CD8-positive, alpha-beta memory T cell (primary cell): ENCODE results near the gene CALM1. TPM values are rescaled to one million over a fixed set of nuclear protein-coding genes. Genes with fewer than 3 reads are reported as not detected.

Experiments used
- CTCF ChIA-PET: fragments of 350-600 bp; sonication (Branson Sonifier 250); formaldehyde crosslinking; loops from one replicate; lab custom pipeline; 2021; ENCODE audit warnings: antibody characterized with exemption; lab: Charles Lee
- POLR2A ChIA-PET: fragments of 350-600 bp; sonication (Branson Sonifier 250); formaldehyde crosslinking; loops from one replicate; lab custom pipeline; 2021; ENCODE audit warnings: antibody characterized with exemption; lab: Charles Lee
- DNase-seq, 5 donors: peaks; one replicate each; pipeline versions ENCODE4 v3.0.0 to v3.0.0-alpha.2; 2020 to 2022; ENCODE audit warnings: mixed read lengths in 1 of 5
- H3K27ac ChIP-seq: one replicate; pipeline ENCODE4 v1.7.0; 2013; ENCODE audit warnings: low read depth, mild to moderate bottlenecking, low read length, moderate library complexity
- H3K27me3 ChIP-seq: 2 replicates; pipeline ENCODE4 v1.7.0; 2013; ENCODE audit warnings: low read length, mild to moderate bottlenecking; ENCODE audit not compliant: insufficient read depth, poor library complexity, severe bottlenecking
- H3K36me3 ChIP-seq: 2 replicates; pipeline ENCODE4 v1.7.0; 2013; ENCODE audit warnings: mild to moderate bottlenecking, low read length, moderate library complexity; ENCODE audit not compliant: insufficient read depth
- H3K4me1 ChIP-seq: 2 replicates; pipeline ENCODE4 v1.7.0; 2013; ENCODE audit warnings: mild to moderate bottlenecking, low read length, moderate library complexity; ENCODE audit not compliant: insufficient read depth
- H3K4me3 ChIP-seq: 2 replicates; pipeline ENCODE4 v1.7.0; 2013; ENCODE audit warnings: mild to moderate bottlenecking, low read length
- H3K9me3 ChIP-seq: 2 replicates; pipeline ENCODE4 v1.7.0; 2013; ENCODE audit warnings: mild to moderate bottlenecking, low read length
- H3K27ac Mint-ChIP-seq, 8 donors: one replicate each; pipeline ENCODE4 v1.8.0; 2020 to 2021; ENCODE audit warnings: mixed read lengths in 8 of 8, mild to moderate bottlenecking in 6 of 8, inconsistent platforms in 3 of 8, moderate library complexity in 3 of 8
- H3K27me3 Mint-ChIP-seq, 2 donors: one replicate each; pipeline ENCODE4 v1.8.0; 2020 to 2021; ENCODE audit warnings: mixed read lengths in 2 of 2, mild to moderate bottlenecking in 1 of 2, moderate library complexity in 1 of 2
- H3K36me3 Mint-ChIP-seq, 3 donors: one replicate each; pipeline ENCODE4 v1.8.0; 2020 to 2021; ENCODE audit warnings: mixed read lengths in 3 of 3, inconsistent platforms in 1 of 3, mild to moderate bottlenecking in 1 of 3
- H3K4me1 Mint-ChIP-seq, 3 donors: one replicate each; pipeline ENCODE4 v1.8.0; 2020 to 2021; ENCODE audit warnings: mixed read lengths in 3 of 3, inconsistent platforms in 1 of 3, mild to moderate bottlenecking in 1 of 3
- H3K4me3 Mint-ChIP-seq, 7 donors: one replicate each; pipeline ENCODE4 v1.8.0; 2020 to 2021; ENCODE audit warnings: mixed read lengths in 7 of 7, mild to moderate bottlenecking in 6 of 7, moderate library complexity in 4 of 7, inconsistent platforms in 2 of 7
- H3K9me3 Mint-ChIP-seq, 5 donors: one replicate each; pipeline ENCODE4 v1.8.0; 2020 to 2022; ENCODE audit warnings: mixed read lengths in 5 of 5, mild to moderate bottlenecking in 3 of 5, moderate library complexity in 2 of 5, inconsistent platforms in 1 of 5
- polyA plus RNA-seq: library from polyadenylated mRNA; unstranded; fragments of 300-500 nt; fragmentation: Illumina TruSeq; gene quantifications from one replicate; pipeline ENCODE4 v1.2.3, GENCODE V29; 2021
- total RNA-seq, 2 experiments: library from RNA; stranded (reverse); gene quantifications; one replicate each; pipeline ENCODE4 v1.2.3, GENCODE V29; 2021

The CALM1 gene
- total and polyA plus RNA-seq, 3 experiments from 2014 or later = 575 to 3,107 (median 587) TPM

DNA sequence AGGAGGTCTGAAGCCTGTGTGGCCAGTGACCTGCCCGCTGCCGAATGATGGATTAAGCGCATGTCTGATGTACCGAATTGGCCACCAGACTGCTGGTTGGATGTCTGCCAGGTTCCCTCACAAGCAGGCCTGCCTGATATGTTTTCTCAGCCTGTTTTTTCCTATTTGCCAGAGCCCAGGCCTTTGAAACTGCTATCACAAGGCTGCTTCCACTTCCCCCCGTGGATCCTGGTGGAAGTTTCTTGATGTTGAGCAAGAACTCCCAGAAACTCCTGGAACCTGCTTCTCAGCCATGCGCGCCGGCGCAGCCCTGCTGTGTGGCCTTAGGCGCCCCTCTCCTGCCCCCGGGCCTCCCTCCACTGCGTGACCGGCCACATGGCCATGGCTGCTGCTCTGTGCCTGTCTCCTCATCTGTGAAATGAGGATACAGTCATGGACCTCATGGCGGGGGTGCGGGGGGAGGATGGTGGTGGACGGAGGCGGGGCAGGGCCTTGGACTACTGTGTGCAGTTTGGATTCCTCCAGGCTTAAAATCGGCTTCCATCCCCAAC is 56.6 kb downstream of the CALM1 start:
- DNase-seq = no peak
- no peak overlapping the region for H3K27ac ChIP-seq
- H3K9me3 ChIP-seq = no peaks in the 10 kb centered on the region
- H3K4me3 Mint-ChIP-seq = no peak overlapping the region
- H3K4me1 ChIP-seq = no peaks in the 10 kb centered on the region
- H3K36me3 ChIP-seq = no peaks in the 10 kb centered on the region
- no peak overlapping the region for H3K27ac Mint-ChIP-seq
- no peak overlapping the region for H3K4me3 ChIP-seq
- ChIA-PET POLR2A (no interaction called here), CTCF (no interaction called here)
- no peaks in the 10 kb centered on the region for H3K9me3 Mint-ChIP-seq
- no peaks in the 10 kb centered on the region for H3K36me3 Mint-ChIP-seq
- peaks cover 3 to 8% of the 10 kb centered on the region in 2 donors for H3K27me3 Mint-ChIP-seq
- no peaks in the 10 kb centered on the region for H3K4me1 Mint-ChIP-seq
- H3K27me3 ChIP-seq = no peaks in the 10 kb centered on the region

DNA sequence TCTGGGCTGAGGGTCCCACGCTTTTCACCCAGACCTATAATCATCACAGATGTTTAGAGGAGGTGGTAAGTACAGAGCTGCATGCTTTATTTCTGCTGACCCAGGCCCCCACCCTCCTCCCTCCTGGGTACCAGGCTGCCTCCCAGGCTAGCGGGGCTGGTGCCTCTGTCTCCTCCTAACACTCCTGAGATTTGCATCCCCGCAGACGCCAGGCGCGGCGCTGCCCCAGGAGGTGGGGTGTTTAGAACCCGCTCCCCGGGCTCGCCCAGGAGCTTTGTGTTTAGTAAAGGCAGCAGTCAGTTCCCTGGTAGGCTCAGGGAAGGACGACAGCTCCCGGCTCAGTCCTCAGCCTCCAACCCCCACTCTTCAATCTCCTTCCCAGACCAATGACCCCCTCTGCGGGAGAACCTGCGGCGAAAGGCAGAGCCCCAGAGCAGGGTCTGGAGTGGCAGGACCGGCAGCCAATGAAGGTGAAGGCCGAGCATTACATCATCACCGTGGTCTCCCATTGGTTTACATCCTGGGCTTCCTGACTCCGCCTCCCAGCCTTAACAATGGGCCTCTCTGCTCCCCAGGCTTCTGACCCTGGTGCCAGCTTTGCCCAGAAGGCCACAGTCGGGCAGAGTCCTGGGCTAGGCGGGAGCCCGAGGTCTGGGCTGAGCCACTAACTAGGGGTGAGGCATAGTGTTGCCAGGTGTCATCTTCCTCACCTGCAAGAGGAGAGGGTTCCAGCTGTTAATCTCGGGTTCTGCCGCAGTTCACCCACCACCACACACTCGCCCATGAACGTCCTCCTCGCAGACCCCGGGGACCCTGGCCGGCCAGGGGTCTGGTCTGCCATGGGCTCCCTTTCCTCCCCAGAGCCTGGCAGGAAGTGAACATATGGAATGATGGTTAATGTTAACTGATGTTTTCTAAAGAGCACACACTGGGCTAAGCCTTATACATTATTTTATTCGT is 57.5 kb downstream of the CALM1 start:
- H3K27me3 Mint-ChIP-seq = peaks cover 3 to 8% of the 10 kb centered on the region in 2 donors
- no peaks in the 10 kb centered on the region for H3K4me1 Mint-ChIP-seq
- H3K27me3 ChIP-seq = no peaks in the 10 kb centered on the region
- no peaks in the 10 kb centered on the region for H3K4me1 ChIP-seq
- H3K4me3 ChIP-seq = no peak overlapping the region
- POLR2A ChIA-PET = no interaction called here
- H3K36me3 Mint-ChIP-seq = no peaks in the 10 kb centered on the region
- no peak overlapping the region for H3K27ac Mint-ChIP-seq
- no peak overlapping the region for H3K4me3 Mint-ChIP-seq
- no peak for DNase-seq
- H3K9me3 Mint-ChIP-seq = no peaks in the 10 kb centered on the region
- no peaks in the 10 kb centered on the region for H3K9me3 ChIP-seq
- no peaks in the 10 kb centered on the region for H3K36me3 ChIP-seq
- H3K27ac ChIP-seq = no peak overlapping the region
- CTCF ChIA-PET = no interaction called here

DNA sequence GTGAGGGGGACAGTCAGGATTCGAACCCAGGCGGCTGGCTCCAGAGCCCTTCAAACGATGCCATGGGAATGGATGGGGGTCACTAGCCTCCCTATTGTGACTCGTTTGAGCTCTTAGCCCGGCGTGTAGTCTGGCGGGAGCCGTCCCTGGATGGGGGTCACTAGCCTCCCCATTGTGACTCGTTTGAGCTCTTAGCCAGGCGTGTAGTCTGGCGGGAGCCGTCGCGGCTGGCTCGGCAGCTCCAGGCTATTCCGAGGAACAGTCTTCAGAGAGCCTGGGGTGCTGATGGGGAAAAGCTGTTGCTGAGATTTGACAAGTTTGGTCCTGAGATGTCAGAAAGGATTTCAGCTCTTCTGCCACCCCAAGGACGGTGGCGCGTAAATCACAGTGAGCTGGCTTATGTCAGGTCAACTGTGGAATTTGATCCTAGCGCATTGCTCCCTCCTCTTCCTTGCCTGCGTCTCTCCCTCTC is 58.3 kb downstream of the CALM1 start:
- Histone ChIP-seq H3K36me3 (no peaks in the 10 kb centered on the region), H3K27me3 (no peaks in the 10 kb centered on the region), H3K4me3 (no peak overlapping the region), H3K27ac (no peak overlapping the region), H3K9me3 (no peaks in the 10 kb centered on the region), H3K4me1 (no peaks in the 10 kb centered on the region)
- H3K9me3 Mint-ChIP-seq = no peaks in the 10 kb centered on the region
- peaks cover 3 to 8% of the 10 kb centered on the region in 2 donors for H3K27me3 Mint-ChIP-seq
- H3K36me3 Mint-ChIP-seq = no peaks in the 10 kb centered on the region
- H3K4me3 Mint-ChIP-seq = no peak overlapping the region
- no peak for DNase-seq
- no peaks in the 10 kb centered on the region for H3K4me1 Mint-ChIP-seq
- POLR2A ChIA-PET = no interaction called here
- CTCF ChIA-PET = no interaction called here
- H3K27ac Mint-ChIP-seq = no peak overlapping the region

DNA sequence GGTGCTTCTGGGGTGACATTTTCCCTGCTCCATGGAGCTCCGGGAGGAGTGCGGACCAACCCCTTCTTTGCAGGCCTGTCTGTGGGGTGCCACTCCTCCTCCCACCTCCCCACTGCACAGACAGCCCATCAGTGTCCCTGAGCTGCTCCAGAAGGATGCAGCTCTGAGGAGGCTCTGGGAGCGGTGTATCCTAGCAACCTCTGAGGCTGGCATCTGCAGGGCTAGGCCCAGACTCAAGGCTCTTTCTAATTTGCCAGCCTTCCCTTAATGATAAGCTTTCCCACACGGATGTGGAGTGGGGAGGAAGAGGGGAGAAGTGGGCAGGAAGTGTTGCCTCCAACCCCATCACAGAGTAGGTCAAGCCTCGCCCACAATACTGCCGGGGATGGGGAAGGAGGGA is 59.7 kb downstream of the CALM1 start:
- Mint-ChIP-seq H3K9me3 (no peaks in the 10 kb centered on the region), H3K27ac (no peak overlapping the region), H3K4me1 (no peaks in the 10 kb centered on the region), H3K4me3 (no peak overlapping the region), H3K36me3 (no peaks in the 10 kb centered on the region), H3K27me3 (peaks cover 3 to 8% of the 10 kb centered on the region in 2 donors)
- ChIA-PET POLR2A (no interaction called here), CTCF (no interaction called here)
- H3K27me3 ChIP-seq = no peaks in the 10 kb centered on the region
- no peaks in the 10 kb centered on the region for H3K36me3 ChIP-seq
- no peak for DNase-seq
- no peaks in the 10 kb centered on the region for H3K9me3 ChIP-seq
- no peak overlapping the region for H3K27ac ChIP-seq
- H3K4me3 ChIP-seq = no peak overlapping the region
- no peaks in the 10 kb centered on the region for H3K4me1 ChIP-seq

DNA sequence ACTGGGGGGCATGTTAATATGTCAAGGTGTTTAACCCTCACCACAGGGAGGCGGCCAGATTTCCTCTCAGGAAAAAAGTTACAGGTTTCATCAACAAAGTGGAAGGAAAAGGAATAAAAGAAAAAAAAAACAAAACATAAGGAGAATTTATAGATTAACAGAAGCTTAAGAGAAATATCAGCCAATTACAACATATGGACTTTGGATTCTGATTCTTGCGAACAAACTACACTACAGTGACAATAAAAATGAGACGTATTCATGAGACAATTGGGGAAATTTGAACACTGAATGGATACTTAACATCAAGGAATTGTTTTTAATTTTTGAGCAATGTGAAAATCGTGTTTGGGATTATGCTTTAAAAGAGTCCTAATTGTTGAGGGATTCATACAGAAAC is 60.4 kb downstream of the CALM1 start:
- H3K27ac ChIP-seq = no peak overlapping the region
- H3K36me3 ChIP-seq = no peaks in the 10 kb centered on the region
- no peaks in the 10 kb centered on the region for H3K27me3 ChIP-seq
- Mint-ChIP-seq H3K36me3 (peaks cover 0 to 1% (median 0%) of the 10 kb centered on the region in 3 donors), H3K27ac (no peak overlapping the region), H3K27me3 (peaks cover 3% of the 10 kb centered on the region in 2 donors), H3K9me3 (no peaks in the 10 kb centered on the region), H3K4me3 (no peak overlapping the region), H3K4me1 (no peaks in the 10 kb centered on the region)
- DNase-seq = no peak
- ChIA-PET POLR2A (no interaction called here), CTCF (no interaction called here)
- H3K4me1 ChIP-seq = no peaks in the 10 kb centered on the region
- no peak overlapping the region for H3K4me3 ChIP-seq
- no peaks in the 10 kb centered on the region for H3K9me3 ChIP-seq

Other genes starting within 250 kb of the CALM1 start
- gene PSMC1, start 140.5 kb upstream of the CALM1 start, total RNA-seq = 100 to 1,000 TPM; 133 to 140 TPM
- 111 TPM for gene PSMC1, start 140.5 kb upstream of the CALM1 start, polyA plus RNA-seq
- gene NRDE2, start 65.1 kb upstream of the CALM1 start, total RNA-seq = 10 to 100 TPM; 25.8 to 28.7 TPM
- 10.7 TPM for gene NRDE2, start 65.1 kb upstream of the CALM1 start, polyA plus RNA-seq